Pancreas (tissue), 10 donors: ENCODE data around the gene FGD3. TPM values are rescaled to one million over a fixed set of nuclear protein-coding genes. Genes with fewer than 3 reads are reported as not detected.
A peak's percentile ranks its signal among the peaks of the same experiment; 100 is the strongest.

Experiments
- ATAC-seq, 4 donors: fragments of 200-7000 bp; cut with Tn5 transposase; one replicate each; pipeline versions ENCODE4 v1.8.0 to v1.9.1; 2020; ENCODE audit warnings: mild to moderate bottlenecking in 4 of 4, moderate library complexity in 4 of 4
- DNase-seq, 6 donors: peaks; one replicate each; pipeline ENCODE4 v3.0.0-alpha.2; 2020
- FAIRE-seq: peaks from 2 replicates; lab custom pipeline; 2012; peaks lifted over from hg19 to GRCh38; lab: Jason Lieb, UNC
- H3K27ac ChIP-seq, 4 donors: fragments of 200-600 bp; sonication (generic); 1 replicate in 3 of 4; 2 replicates in 1 of 4; pipeline versions ENCODE4 v1.5.0 to v1.8.0; 2020
- H3K27me3 ChIP-seq, 4 donors: fragments of 200-600 bp; one replicate each; pipeline ENCODE4 v1.8.0; 2021
- H3K36me3 ChIP-seq, 3 donors: fragments of 200-600 bp; sonication (generic) in 1 of 3; one replicate each; pipeline versions ENCODE4 v1.5.0 to v1.8.0; 2020 to 2021
- H3K4me1 ChIP-seq, 3 donors: fragments of 200-600 bp; one replicate each; pipeline ENCODE4 v1.8.0; 2021
- H3K4me3 ChIP-seq, 4 donors: fragments of 200-600 bp; sonication (generic) in 2 of 4; one replicate each; pipeline versions ENCODE4 v1.5.0 to v1.8.0; 2020 to 2021
- H3K9me3 ChIP-seq, 4 donors: fragments of 200-600 bp; one replicate each; pipeline ENCODE4 v1.8.0; 2021
- CTCF ChIP-seq, 4 donors: fragments of 200-600 bp; sonication (generic) in 3 of 4; IDR thresholded peaks; one replicate each; pipeline versions ENCODE4 v1.5.0 to v1.8.0; 2021; ENCODE audit warnings: antibody characterized with exemption in 4 of 4
- WGBS, 2 donors: extraction: QIAGEN DNeasy Blood & Tissue Kit; methylation state at CpG; one replicate each; pipeline ENCODE4 v1.1.7; 2013; 5-methylcytosine and 5-hydroxymethylcytosine counted together
- intact Hi-C, 3 donors: fragments of 100-400 bp; cut with DNase I; formaldehyde crosslinking; loops; one replicate each; pipeline versions ENCODE4 v1.11.1 to v1.14.2; 2022
- polyA plus RNA-seq, 2 donors: library from polyadenylated mRNA; stranded (reverse); fragments of 200-250 nt; gene quantifications; one replicate each; pipeline ENCODE4 v1.2.3, GENCODE V29; 2013
- total RNA-seq, 6 donors: library from RNA; stranded (reverse); fragmentation: NEBNext Ultra II Directional in 4 of 6; extraction: Animal tissue kit (Norgen Biotek cat#: 25700) in 4 of 6; gene quantifications; one replicate each; pipeline versions ENCODE4 v1.2.1 to v1.2.4, GENCODE V29; 2021 to 2023
- donor health status: healthy with polysubstance abuse.
- donor health status: DM: no; HTN: no; CAD: no; lungs with moderate emphysema.
- donor health status: DM: no; HTN: no; CAD: no.
- donor health status: control.
- donor health status: control.
- donor health status: Bipolar disorder and iron deficiency.
- donor health status: DM: yes; HTN: yes; CAD: no.
- donor health status: DM: no; HTN: no; CAD: no.
- donor health status: DM: no; HTN: no; CAD: no.
- donor health status: DM: yes; HTN: yes; CAD: no.

The FGD3 gene
- total and polyA plus RNA-seq, 8 donors: 5.0 to 27.7 (median 7.8) TPM

- no peak for TF ChIP-seq CTCF (IDR thresholded peaks at IDR 0.05)
- Histone ChIP-seq H3K9me3 (no peaks in the 10 kb centered on the region), H3K4me1 (peaks cover 0 to 3% (median 0%) of the 10 kb centered on the region in 3 donors), H3K27me3 (no peaks in the 10 kb centered on the region), H3K4me3 (no peak overlapping the region), H3K27ac (no peak overlapping the region), H3K36me3 (no peaks in the 10 kb centered on the region)
- WGBS, 2 donors: 85 to 88% methylated on average over 11 of the region's 11 CpGs
- intact Hi-C loops: no loop called here
- ATAC-seq (no peak), FAIRE-seq (no peak), DNase-seq (no peak)
Observed at GRCh38 chr9:92949266-92949982, 2.1 kb downstream of the FGD3 start.

GRCh38 chr9:92950359-92950955, 3.1 kb downstream of the FGD3 start:
- ATAC-seq (no peak), DNase-seq (no peak), FAIRE-seq (no peak)
- TF ChIP-seq CTCF (IDR thresholded peaks at IDR 0.05): no peak
- Histone ChIP-seq H3K27me3 (no peaks in the 10 kb centered on the region), H3K9me3 (no peaks in the 10 kb centered on the region), H3K27ac (no peak overlapping the region), H3K36me3 (no peaks in the 10 kb centered on the region), H3K4me1 (peaks cover 0 to 3% (median 0%) of the 10 kb centered on the region in 3 donors), H3K4me3 (no peak overlapping the region)
- intact Hi-C loops: no loop called here
- WGBS, 2 donors: 80 to 87% methylated on average over 11 of the region's 11 CpGs

GRCh38 chr9:92952906-92953610, 5.7 kb downstream of the FGD3 start:
- H3K27me3 ChIP-seq: no peaks in the 10 kb centered on the region
- FAIRE-seq: no peak
- no peaks in the 10 kb centered on the region for H3K9me3 ChIP-seq
- no peak for ATAC-seq
- intact Hi-C loops: no loop called here
- no peak overlapping the region for H3K4me3 ChIP-seq
- no peaks in the 10 kb centered on the region for H3K36me3 ChIP-seq
- H3K27ac ChIP-seq: no peak overlapping the region
- no peaks in the 10 kb centered on the region for H3K4me1 ChIP-seq
- WGBS, 2 donors: 82 to 83% methylated on average over 9 of the region's 9 CpGs
- DNase-seq: no peak
- TF ChIP-seq CTCF (IDR thresholded peaks at IDR 0.05): no peak

GRCh38 chr9:92954049-92954861, 6.9 kb downstream of the FGD3 start:
- no peak for DNase-seq
- no peak overlapping the region for H3K4me3 ChIP-seq

More at GRCh38 chr9:92954049-92954861, 6.9 kb downstream of the FGD3 start:
- TF ChIP-seq CTCF (IDR thresholded peaks at IDR 0.05): no peak
- no peak for FAIRE-seq
- Histone ChIP-seq H3K27ac (no peak overlapping the region), H3K9me3 (no peaks in the 10 kb centered on the region), H3K27me3 (no peaks in the 10 kb centered on the region), H3K4me1 (no peaks in the 10 kb centered on the region), H3K36me3 (no peaks in the 10 kb centered on the region)
- intact Hi-C loops: no loop called here
- ATAC-seq: peak in 3 of 4 donors; percentile 46 to 63 (median 62)
- 73 to 75% methylated on average over 10 of the region's 10 CpGs for WGBS, 2 donors
